ENCODE measurements around the gene LINGO3.

Gene LINGO3

GRCh38 chr19:2339644-2340310 is 31.8 kb upstream of the LINGO3 start:
- DNase-seq (ENCODE audit: low read depth), result no peak

GRCh38 chr19:2338751-2339643 is 31.0 kb upstream of the LINGO3 start:
- DNase-seq (ENCODE audit: low read depth), result no peak

DNA sequence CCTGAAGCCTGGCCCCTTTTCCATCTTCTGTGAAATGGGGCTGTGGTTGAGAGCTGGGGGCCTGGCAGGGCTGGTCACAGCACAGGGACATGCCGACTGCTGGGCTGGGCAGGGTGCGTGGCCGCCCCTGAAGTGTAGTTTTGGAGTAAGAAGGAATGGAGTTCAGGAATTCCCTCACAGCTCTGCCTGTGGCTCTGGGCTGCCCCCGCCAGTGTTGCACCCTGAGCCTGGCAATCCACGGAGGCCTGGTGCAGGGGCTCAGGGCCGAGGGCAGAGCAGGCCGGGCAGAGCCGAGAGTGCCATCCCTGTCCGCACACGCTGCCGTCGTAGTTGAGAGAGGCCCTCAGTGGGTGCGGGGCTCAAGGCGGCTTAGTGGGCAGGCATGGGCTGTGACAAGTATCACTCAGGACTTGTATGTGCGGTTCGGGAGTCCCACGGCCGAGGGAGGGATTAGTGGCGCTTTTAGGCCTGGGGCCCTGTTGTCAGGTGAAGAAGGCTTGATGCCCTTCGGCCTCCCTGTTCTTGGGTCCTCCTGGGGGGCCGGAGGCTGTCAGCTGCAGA is 30.2 kb upstream of the LINGO3 start:
- DNase-seq (ENCODE audit: low read depth), result no peak

GRCh38 chr19:2337329-2337707 is 29.4 kb upstream of the LINGO3 start:
- no peak for DNase-seq (ENCODE audit: low read depth)

DNA sequence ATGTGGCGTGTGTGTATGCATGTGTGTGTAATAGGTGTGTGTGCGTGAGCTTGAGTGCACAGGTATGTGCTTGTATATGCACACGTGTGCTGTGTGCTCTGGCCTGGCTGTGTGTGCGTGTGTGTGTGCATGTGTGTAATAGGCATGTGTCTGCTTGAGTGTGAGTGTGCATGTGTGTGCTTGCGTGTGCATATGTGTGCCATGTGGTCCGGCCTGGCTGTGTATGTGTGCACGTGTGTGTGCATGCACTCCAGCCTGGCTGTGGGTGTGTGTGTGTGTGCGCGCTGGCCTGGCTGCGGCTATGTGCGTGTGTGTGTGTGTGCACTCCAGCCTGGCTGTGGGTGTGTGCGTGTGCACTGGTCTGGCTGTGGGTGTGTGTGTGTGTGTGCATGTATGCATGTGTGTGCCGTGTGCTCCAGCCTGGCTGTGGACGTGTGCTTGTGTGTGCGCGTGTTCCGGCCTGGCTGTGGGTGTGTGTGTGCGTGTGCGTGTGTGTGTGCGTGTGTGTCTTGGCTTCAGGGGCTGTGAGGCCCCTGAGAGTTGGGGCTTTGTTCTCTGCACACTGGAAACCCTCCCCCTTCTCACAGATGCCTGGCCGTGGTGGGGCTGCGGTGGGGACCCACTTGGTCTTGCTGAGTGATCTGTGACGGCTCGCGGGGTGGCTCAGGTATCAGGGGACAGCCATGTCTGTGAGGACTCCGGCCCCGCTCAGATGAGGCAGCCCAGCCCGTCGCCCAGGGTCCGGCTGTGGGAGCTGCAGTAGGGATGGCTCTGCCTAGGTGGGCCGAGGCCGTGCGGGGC is 28.8 kb upstream of the LINGO3 start:
- DNase-seq (ENCODE audit: low read depth), result no peak

GRCh38 chr19:2335848-2336247 is 27.9 kb upstream of the LINGO3 start:
- DNase-seq (ENCODE audit: low read depth), result no peak

GRCh38 chr19:2334986-2335846 is 27.3 kb upstream of the LINGO3 start:
- no peak for DNase-seq (ENCODE audit: low read depth)

DNA sequence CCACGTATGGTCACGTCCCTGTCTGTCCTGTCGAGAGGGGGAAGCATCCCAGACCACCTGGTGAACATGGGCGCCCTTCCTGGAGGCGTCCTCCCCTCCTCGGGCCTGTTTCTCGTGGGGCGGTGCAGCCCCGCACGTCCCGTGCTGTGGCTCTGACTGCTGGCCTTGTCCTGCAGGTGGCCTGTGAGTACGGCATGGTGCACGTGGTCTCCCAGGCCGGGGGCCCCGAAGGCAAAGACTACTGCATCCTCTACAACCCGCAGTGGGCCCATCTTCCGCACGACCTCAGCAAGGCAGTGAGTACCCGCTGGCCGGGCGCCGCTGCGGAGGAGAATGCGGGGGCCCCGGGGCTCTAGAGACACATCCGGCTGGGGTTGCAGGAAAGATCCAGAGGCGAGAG is 26.5 kb upstream of the LINGO3 start:
- no peak for DNase-seq (ENCODE audit: low read depth)

DNA sequence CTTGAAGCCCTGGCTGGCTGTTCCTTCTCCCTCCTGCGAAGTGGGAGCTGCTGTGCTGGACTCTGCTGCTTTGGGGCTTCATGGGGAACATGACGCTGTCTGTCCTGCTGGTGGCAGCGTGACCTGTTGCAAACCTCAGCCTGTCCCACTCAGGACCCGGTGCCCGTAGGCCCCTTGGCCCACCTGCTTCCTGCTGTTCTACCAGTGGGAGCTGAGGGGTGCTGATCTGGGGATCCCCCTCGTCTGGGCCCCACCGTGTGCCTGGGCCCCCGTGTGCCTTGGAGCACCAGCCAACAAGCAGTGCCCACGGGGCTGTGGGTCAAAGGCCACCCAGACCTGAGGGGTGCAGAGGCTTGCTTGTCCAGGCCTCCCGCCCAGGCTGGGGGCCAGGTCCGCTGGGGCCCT is 25.9 kb upstream of the LINGO3 start:
- DNase-seq (ENCODE audit: low read depth), result no peak

- no peak for DNase-seq (ENCODE audit: low read depth)
Observed at GRCh38 chr19:2333027-2333806, 25.3 kb upstream of the LINGO3 start.

DNA sequence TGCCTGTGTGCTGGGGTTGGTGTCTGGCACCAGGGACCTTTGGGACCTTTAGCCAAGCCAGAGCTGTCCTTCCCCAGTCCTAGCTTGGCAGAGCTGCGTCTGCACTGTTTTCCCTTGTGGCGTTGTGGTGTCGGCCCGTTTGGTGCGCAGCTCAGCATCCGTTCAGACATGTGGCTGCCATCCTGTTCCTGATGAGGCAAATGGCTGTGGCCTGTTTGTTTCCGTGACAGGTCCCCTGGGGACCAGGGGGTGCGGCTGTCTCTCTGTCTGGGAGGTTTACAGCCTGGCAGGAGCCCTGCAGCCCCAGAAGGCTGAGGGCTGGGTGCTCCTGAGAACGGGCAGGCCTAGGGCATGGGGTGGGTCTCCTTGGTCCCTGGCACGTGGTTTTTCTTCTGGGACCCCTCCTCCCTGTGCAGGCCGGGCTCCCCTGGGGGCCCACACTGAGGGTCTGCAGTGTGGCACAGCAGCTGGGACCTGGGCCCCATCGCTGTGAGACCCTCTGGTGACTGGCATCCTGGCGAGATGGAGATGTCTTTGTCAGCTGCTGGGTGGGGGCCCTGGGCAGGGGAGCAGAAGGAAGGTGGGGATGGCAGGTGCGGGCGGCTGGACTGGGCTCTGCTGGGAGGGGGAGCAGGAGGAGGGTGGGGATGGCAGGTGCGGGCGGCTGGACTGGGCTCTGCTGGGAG is 24.5 kb upstream of the LINGO3 start:
- no peak for DNase-seq (ENCODE audit: low read depth)

DNA sequence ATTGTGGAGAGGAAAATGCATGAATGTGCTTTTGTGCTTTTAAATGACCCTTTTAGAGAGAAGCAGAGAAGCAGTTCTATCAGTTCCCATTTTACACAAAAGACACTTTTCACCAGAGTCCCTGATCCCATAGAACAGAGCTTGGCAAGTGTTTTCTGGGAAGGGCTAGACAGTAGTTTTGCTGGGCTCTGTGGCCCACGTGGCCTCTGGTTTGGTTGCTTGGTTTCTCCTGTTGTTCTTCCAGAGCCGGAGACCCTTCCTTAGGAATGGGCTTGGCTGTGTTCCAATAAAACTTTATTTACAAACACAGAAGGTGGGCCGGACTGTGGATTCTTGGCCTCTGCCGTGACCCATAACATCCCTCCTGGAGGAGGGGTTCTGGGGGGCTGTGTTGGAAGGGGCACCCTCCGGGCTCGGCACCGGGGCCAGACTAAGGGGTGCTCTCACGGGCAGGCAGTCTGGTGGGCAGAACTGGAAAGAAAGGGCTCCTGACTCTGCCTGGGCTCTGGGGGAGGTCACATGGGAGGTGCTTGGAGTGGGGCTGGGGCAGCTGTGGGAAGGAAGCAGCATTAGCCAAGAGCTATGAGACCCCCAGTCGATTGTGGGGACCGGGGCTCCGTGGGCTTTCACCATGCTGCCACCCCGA is 23.8 kb upstream of the LINGO3 start:
- no peak for DNase-seq (ENCODE audit: low read depth)

DNA sequence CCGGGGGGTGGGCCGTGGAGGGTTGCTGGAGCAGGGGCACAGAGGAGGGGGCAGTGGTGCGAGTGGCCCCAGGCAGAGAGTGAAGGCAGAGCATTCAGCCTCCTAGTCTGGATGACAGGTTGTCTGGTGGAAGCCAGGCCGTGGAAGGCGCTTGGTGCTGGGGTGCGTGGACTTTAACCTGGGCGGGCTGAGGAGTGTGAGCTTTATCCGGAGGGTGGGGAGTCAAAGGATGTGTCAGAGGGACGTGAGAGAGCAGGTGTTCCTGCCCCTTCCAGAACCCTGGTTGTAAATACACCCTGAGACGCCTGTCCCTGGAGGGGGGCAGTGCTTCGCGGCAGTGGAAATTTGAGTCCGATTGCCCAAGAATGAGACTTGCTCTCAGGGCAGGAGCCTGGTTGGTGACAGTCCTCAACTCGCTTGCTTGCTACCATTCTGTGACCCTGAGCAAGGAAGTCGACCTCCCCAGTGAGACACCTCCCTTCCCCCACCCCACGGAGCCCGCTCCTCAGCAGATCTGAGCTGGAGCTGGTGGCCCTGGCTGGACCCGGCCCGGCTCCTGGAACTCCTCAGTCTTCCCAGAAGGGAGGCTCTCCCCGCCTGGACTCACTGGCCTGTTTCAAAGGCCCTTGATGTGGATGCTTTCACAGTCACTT is 22.8 kb upstream of the LINGO3 start:
- no peak for DNase-seq (ENCODE audit: low read depth)

- no peak for DNase-seq (ENCODE audit: low read depth)
Observed at GRCh38 chr19:2330255-2330631, 22.3 kb upstream of the LINGO3 start.

- DNase-seq (ENCODE audit: low read depth), result no peak
Observed at GRCh38 chr19:2329501-2329916, 21.6 kb upstream of the LINGO3 start.

GRCh38 chr19:2329149-2329478 is 21.2 kb upstream of the LINGO3 start:
- DNase-seq (ENCODE audit: low read depth), result no peak

DNA sequence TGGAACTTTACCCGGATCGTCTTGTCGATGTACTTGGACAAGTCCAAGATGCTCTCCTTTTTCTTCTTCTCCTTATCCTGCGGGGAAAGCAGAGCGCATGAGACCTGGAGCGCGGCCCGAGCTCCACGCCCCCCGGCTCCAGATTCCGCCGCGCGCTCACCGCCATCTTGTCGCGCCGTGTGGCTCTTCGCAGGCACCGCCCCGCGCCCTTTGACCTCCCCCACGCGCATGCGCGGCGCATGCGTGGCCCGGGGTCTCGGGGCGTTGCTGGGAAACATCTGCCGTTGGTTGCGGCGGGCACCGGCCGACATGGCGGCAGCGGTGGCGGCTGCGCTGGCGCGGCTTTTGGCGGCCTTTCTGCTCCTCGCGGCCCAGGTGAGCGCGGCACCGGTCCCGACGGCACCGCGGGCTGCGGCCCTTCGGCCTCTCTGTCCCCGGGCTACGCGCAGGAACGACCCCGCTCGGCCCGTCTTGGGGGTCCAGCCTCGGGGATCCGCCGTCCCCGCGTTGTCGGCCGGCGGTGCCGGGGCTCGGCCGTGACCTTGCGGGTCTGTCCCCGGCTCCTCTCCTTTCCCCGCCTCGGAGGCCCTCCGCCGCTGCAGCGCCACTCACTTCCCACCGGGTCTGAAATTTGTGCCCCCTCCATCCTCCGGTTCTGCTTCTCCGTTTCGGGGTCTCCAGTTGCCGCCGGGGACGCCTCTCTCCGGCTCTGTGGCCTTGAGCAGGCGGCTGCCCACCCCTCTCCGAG is 20.6 kb upstream of the LINGO3 start, which contains the start of the genes LSM7 and SPPL2B:
LSM7 (minus strand) TSS at position 186 of the 748 bp plus-strand sequence; CDS start at position 166, 20 bp downstream.
SPPL2B (plus strand) TSS at position 284 of the 748 bp plus-strand sequence; CDS start at position 310, 26 bp downstream.
- peak; percentile 91 for DNase-seq (ENCODE audit: low read depth)

DNA sequence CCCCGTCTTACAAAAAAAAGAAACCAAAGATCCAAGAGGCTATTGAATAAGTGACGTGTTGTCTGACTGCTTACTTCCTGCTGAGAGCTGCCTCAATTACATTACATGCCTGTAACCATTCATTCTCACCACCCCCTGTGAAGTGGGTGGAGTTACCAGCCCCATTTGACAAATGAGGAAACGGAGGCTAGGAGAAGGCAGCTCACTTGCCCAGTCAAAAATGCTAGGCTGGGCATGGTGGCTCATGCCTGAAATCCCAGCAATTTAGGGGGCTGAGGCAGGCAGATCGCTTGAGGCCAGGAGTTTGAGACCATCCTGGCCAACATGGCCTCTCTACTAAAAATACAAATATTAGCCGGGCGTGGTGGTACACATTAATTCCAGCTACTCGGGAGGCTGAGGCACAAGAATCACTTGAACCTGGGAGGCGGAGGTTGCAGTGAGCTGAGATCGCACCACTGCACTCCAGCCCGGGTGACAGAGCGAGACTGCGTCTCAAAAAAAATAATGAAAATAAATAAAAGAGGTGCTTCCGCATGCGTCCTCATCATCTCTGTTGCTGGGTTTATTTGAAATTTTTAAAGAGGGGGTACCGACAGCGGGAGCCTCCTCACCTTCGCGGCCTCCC is 19.9 kb upstream of the LINGO3 start:
- DNase-seq (ENCODE audit: low read depth), result peak; percentile 25

All from stimulated activated CD8-positive, alpha-beta memory T cell treated with anti-CD3 and anti-CD28 coated beads, Interleukin-7, amount 100 ng/mL, for 24 hours (primary cell).